ENCODE measurements around the gene EPHA10.

EPHA10 gene

GRCh38 chr1:37732111-37732780 lies 32.7 kb downstream of the EPHA10 start:
- H3K4me1 ChIP-seq (ENCODE audit: insufficient read depth, low read length): no peaks in the 10 kb centered on the region
- H3K36me3 ChIP-seq (ENCODE audit: insufficient read depth, low read length): no peaks in the 10 kb centered on the region
- no peaks in the 10 kb centered on the region for H3K9me3 ChIP-seq (ENCODE audit: control insufficient read depth, insufficient read depth, low read length)
- H3K9ac ChIP-seq (ENCODE audit: low read depth, low read length): no peak overlapping the region

- H3K9ac ChIP-seq (ENCODE audit: low read depth, low read length): no peak overlapping the region
- H3K9me3 ChIP-seq (ENCODE audit: control insufficient read depth, insufficient read depth, low read length): no peaks in the 10 kb centered on the region
- no peaks in the 10 kb centered on the region for H3K4me1 ChIP-seq (ENCODE audit: insufficient read depth, low read length)
- H3K36me3 ChIP-seq (ENCODE audit: insufficient read depth, low read length): no peaks in the 10 kb centered on the region
Observed at GRCh38 chr1:37731312-37732019, 33.5 kb downstream of the EPHA10 start.

- Histone ChIP-seq H3K4me1 (ENCODE audit: insufficient read depth, low read length) (no peaks in the 10 kb centered on the region), H3K36me3 (ENCODE audit: insufficient read depth, low read length) (no peaks in the 10 kb centered on the region), H3K9me3 (ENCODE audit: control insufficient read depth, insufficient read depth, low read length) (no peaks in the 10 kb centered on the region), H3K9ac (ENCODE audit: low read depth, low read length) (no peak overlapping the region)
Observed at GRCh38 chr1:37730376-37730775, 34.5 kb downstream of the EPHA10 start.

GRCh38 chr1:37728416-37728815 lies 36.5 kb downstream of the EPHA10 start:
- H3K9ac ChIP-seq (ENCODE audit: low read depth, low read length): no peak overlapping the region
- H3K9me3 ChIP-seq (ENCODE audit: control insufficient read depth, insufficient read depth, low read length): no peaks in the 10 kb centered on the region
- no peaks in the 10 kb centered on the region for H3K36me3 ChIP-seq (ENCODE audit: insufficient read depth, low read length)
- no peaks in the 10 kb centered on the region for H3K4me1 ChIP-seq (ENCODE audit: insufficient read depth, low read length)

GRCh38 chr1:37726751-37727585 lies 38.0 kb downstream of the EPHA10 start:
- no peaks in the 10 kb centered on the region for H3K36me3 ChIP-seq (ENCODE audit: insufficient read depth, low read length)
- no peaks in the 10 kb centered on the region for H3K9me3 ChIP-seq (ENCODE audit: control insufficient read depth, insufficient read depth, low read length)
- H3K4me1 ChIP-seq (ENCODE audit: insufficient read depth, low read length): no peaks in the 10 kb centered on the region
- H3K9ac ChIP-seq (ENCODE audit: low read depth, low read length): no peak overlapping the region

GRCh38 chr1:37725851-37726613 lies 38.9 kb downstream of the EPHA10 start:
- no peaks in the 10 kb centered on the region for H3K36me3 ChIP-seq (ENCODE audit: insufficient read depth, low read length)
- no peak overlapping the region for H3K9ac ChIP-seq (ENCODE audit: low read depth, low read length)
- H3K9me3 ChIP-seq (ENCODE audit: control insufficient read depth, insufficient read depth, low read length): no peaks in the 10 kb centered on the region
- H3K4me1 ChIP-seq (ENCODE audit: insufficient read depth, low read length): no peaks in the 10 kb centered on the region

- no peaks in the 10 kb centered on the region for H3K9me3 ChIP-seq (ENCODE audit: control insufficient read depth, insufficient read depth, low read length)
- H3K4me1 ChIP-seq (ENCODE audit: insufficient read depth, low read length): no peaks in the 10 kb centered on the region
- H3K9ac ChIP-seq (ENCODE audit: low read depth, low read length): no peak overlapping the region
- no peaks in the 10 kb centered on the region for H3K36me3 ChIP-seq (ENCODE audit: insufficient read depth, low read length)
Observed at GRCh38 chr1:37724575-37724974, 40.3 kb downstream of the EPHA10 start.

GRCh38 chr1:37723390-37724078 lies 41.4 kb downstream of the EPHA10 start:
- Histone ChIP-seq H3K9me3 (ENCODE audit: control insufficient read depth, insufficient read depth, low read length) (no peaks in the 10 kb centered on the region), H3K9ac (ENCODE audit: low read depth, low read length) (no peak overlapping the region), H3K36me3 (ENCODE audit: insufficient read depth, low read length) (no peaks in the 10 kb centered on the region)

GRCh38 chr1:37723072-37723389 lies 41.9 kb downstream of the EPHA10 start:
- Histone ChIP-seq H3K4me1 (ENCODE audit: insufficient read depth, low read length) (no peaks in the 10 kb centered on the region), H3K36me3 (ENCODE audit: insufficient read depth, low read length) (no peaks in the 10 kb centered on the region), H3K9me3 (ENCODE audit: control insufficient read depth, insufficient read depth, low read length) (no peaks in the 10 kb centered on the region), H3K9ac (ENCODE audit: low read depth, low read length) (no peak overlapping the region)

More at GRCh38 chr1:37723390-37724078, 41.4 kb downstream of the EPHA10 start:
- no peaks in the 10 kb centered on the region for H3K4me1 ChIP-seq (ENCODE audit: insufficient read depth, low read length)

- Histone ChIP-seq H3K36me3 (ENCODE audit: insufficient read depth, low read length) (no peaks in the 10 kb centered on the region), H3K9ac (ENCODE audit: low read depth, low read length) (no peak overlapping the region), H3K4me1 (ENCODE audit: insufficient read depth, low read length) (no peaks in the 10 kb centered on the region)
Observed at GRCh38 chr1:37722181-37723071, 42.5 kb downstream of the EPHA10 start.

GRCh38 chr1:37721565-37721964 lies 43.4 kb downstream of the EPHA10 start:
- Histone ChIP-seq H3K9me3 (ENCODE audit: control insufficient read depth, insufficient read depth, low read length) (no peaks in the 10 kb centered on the region), H3K4me1 (ENCODE audit: insufficient read depth, low read length) (no peaks in the 10 kb centered on the region), H3K36me3 (ENCODE audit: insufficient read depth, low read length) (no peaks in the 10 kb centered on the region), H3K9ac (ENCODE audit: low read depth, low read length) (no peak overlapping the region)

More at GRCh38 chr1:37722181-37723071, 42.5 kb downstream of the EPHA10 start:
- no peaks in the 10 kb centered on the region for H3K9me3 ChIP-seq (ENCODE audit: control insufficient read depth, insufficient read depth, low read length)

GRCh38 chr1:37720231-37721130 lies 44.4 kb downstream of the EPHA10 start:
- Histone ChIP-seq H3K9me3 (ENCODE audit: control insufficient read depth, insufficient read depth, low read length) (no peaks in the 10 kb centered on the region), H3K4me1 (ENCODE audit: insufficient read depth, low read length) (no peaks in the 10 kb centered on the region), H3K36me3 (ENCODE audit: insufficient read depth, low read length) (no peaks in the 10 kb centered on the region), H3K9ac (ENCODE audit: low read depth, low read length) (no peak overlapping the region)

Measured in ES-I3 (cell line).